ENCODE data around the gene ATP2B2. TPM values are rescaled to one million over a fixed set of nuclear protein-coding genes. Genes with fewer than 3 reads are reported as not detected.

The ATP2B2 gene
- total RNA-seq, 2 donors from 2014 or later, result 0.07 to 0.11 TPM

- H3K4me1 ChIP-seq, result no peaks in the 10 kb centered on the region
- no peak for DNase-seq
- no peak for TF ChIP-seq CTCF (IDR thresholded peaks at IDR 0.05)
- H3K36me3 ChIP-seq, result no peaks in the 10 kb centered on the region
- intact Hi-C loops (cut with DNase I), result no loop called here
- no peaks in the 10 kb centered on the region for H3K9me3 ChIP-seq
- no peak overlapping the region for H3K4me3 ChIP-seq
- no peaks in the 10 kb centered on the region for H3K27me3 ChIP-seq
- no peak overlapping the region for H3K9ac ChIP-seq (ENCODE audit: low read depth in 2 of 2, low read length in 2 of 2)
- no peak overlapping the region for H3K27ac ChIP-seq
These were observed 72.5 kb downstream of the ATP2B2 start for GRCh38 chr3:10432931-10433330.

- DNase-seq, result no peak
- TF ChIP-seq CTCF (IDR thresholded peaks at IDR 0.05), result no peak
- intact Hi-C loops (cut with DNase I), result no loop called here
- H3K4me3 ChIP-seq, result no peak overlapping the region
- H3K9me3 ChIP-seq, result no peaks in the 10 kb centered on the region
- no peak overlapping the region for H3K27ac ChIP-seq
- no peaks in the 10 kb centered on the region for H3K27me3 ChIP-seq
- H3K4me1 ChIP-seq, result no peaks in the 10 kb centered on the region
- no peak overlapping the region for H3K9ac ChIP-seq (ENCODE audit: low read depth in 2 of 2, low read length in 2 of 2)
- no peaks in the 10 kb centered on the region for H3K36me3 ChIP-seq
These were observed 73.1 kb downstream of the ATP2B2 start for GRCh38 chr3:10432156-10432845.

GRCh38 chr3:10430805-10431204 is 74.6 kb downstream of the ATP2B2 start:
- no peak for DNase-seq
- H3K9ac ChIP-seq (ENCODE audit: low read depth in 2 of 2, low read length in 2 of 2), result no peak overlapping the region
- H3K4me3 ChIP-seq, result no peak overlapping the region
- no peaks in the 10 kb centered on the region for H3K4me1 ChIP-seq
- no peak for TF ChIP-seq CTCF (IDR thresholded peaks at IDR 0.05)
- H3K27ac ChIP-seq, result no peak overlapping the region
- intact Hi-C loops (cut with DNase I), result no loop called here
- H3K27me3 ChIP-seq, result no peaks in the 10 kb centered on the region
- H3K36me3 ChIP-seq, result no peaks in the 10 kb centered on the region
- no peaks in the 10 kb centered on the region for H3K9me3 ChIP-seq

GRCh38 chr3:10428406-10429091 is 76.8 kb downstream of the ATP2B2 start:
- intact Hi-C loops (cut with DNase I), result no loop called here
- no peak for DNase-seq

More at GRCh38 chr3:10428406-10429091, 76.8 kb downstream of the ATP2B2 start:
- Histone ChIP-seq H3K27me3 (no peaks in the 10 kb centered on the region), H3K4me3 (no peak overlapping the region), H3K9me3 (no peaks in the 10 kb centered on the region), H3K36me3 (no peaks in the 10 kb centered on the region), H3K9ac (ENCODE audit: low read depth in 2 of 2, low read length in 2 of 2) (no peak overlapping the region), H3K27ac (no peak overlapping the region), H3K4me1 (no peaks in the 10 kb centered on the region)
- no peak for TF ChIP-seq CTCF (IDR thresholded peaks at IDR 0.05)
